GM12801 (cell line): Measurements from ENCODE around the gene B4GALNT1.

Experiments
- TF ChIP-seq, protein P1 (sequence below): IDR thresholded peaks from one replicate; pipeline ENCODE4 v1.5.1; 2011; ENCODE audit warnings: control low read depth; ENCODE audit not compliant: insufficient read length; ENCODE audit errors: extremely low read depth

B4GALNT1 gene

DNA sequence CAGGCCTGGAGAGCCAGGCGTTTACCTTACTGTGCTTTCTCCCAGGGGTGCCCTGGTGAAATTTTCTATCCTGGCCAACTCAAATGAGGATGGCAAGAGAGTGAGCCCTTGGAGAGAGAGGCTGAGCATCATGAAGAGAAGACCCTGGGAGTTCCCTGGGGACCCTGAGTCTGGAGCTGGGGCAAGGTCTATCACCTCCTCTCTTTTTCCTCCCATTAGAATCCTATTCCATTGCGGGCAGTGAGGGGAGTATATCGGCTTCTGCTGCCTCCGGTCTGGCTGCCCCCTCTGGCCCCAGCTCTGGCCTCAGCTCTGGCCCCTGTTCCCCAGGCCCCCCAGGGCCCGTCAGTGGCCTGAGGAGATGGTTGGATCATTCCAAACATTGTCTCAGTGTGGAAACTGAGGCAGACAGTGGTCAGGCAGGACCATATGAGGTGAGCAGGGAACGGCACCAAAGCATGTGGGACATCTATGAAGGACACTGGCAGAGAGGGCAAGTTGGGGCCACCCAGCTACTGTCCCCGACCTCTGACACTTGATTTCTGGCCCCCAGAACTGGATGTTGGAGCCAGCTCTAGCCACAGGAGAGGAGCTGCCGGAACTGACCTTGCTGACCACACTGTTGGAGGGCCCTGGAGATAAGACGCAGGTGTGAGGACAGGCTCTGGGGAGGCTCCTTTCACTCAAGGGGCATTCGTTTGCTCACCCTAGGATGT, 20.1 kb downstream of the B4GALNT1 start:
- TF ChIP-seq, protein P1, sequence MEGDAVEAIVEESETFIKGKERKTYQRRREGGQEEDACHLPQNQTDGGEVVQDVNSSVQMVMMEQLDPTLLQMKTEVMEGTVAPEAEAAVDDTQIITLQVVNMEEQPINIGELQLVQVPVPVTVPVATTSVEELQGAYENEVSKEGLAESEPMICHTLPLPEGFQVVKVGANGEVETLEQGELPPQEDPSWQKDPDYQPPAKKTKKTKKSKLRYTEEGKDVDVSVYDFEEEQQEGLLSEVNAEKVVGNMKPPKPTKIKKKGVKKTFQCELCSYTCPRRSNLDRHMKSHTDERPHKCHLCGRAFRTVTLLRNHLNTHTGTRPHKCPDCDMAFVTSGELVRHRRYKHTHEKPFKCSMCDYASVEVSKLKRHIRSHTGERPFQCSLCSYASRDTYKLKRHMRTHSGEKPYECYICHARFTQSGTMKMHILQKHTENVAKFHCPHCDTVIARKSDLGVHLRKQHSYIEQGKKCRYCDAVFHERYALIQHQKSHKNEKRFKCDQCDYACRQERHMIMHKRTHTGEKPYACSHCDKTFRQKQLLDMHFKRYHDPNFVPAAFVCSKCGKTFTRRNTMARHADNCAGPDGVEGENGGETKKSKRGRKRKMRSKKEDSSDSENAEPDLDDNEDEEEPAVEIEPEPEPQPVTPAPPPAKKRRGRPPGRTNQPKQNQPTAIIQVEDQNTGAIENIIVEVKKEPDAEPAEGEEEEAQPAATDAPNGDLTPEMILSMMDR: no peak

DNA sequence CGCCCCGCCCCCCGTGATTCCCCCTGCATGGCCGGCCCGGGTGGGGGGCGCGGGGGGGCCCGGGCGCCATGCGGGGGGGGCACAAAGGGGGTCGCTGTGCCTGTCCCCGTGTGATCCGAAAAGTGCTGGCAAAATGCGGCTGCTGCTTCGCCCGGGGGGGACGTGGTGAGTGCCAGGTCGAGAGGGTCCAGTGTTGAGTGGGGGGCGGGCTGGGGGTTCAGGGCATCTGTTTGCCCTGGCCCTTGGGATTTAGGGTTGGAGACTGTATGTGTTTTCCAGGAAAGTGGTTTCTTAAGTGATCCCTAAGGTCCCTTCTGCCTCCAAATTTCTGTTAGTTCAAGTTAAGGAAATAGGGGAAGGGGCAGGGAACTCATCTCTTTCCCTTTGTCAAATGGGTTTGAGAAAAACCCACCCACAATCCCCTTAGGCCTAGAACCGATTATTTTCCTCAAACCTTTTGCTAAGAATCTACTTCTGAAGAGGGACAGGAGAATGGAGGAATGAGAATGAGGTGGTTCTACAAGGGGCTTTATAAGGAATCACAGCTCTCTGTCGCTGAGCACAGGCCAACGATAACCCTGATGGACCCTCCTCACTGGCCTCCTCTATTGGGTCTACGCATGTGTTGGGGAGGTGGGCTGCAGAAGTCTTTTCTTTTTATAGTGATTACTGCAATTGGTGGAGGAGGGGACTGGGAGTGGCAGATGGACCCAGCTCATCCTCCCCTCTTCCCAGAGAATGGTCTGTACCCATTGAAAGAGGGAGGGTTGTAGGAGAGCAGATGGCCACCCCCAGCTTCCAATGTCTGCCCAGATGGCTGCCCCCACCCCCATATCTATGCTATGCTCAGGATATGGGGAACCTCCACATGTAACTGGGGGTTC, 20.9 kb downstream of the B4GALNT1 start:
- TF ChIP-seq, protein P1: no peak

DNA sequence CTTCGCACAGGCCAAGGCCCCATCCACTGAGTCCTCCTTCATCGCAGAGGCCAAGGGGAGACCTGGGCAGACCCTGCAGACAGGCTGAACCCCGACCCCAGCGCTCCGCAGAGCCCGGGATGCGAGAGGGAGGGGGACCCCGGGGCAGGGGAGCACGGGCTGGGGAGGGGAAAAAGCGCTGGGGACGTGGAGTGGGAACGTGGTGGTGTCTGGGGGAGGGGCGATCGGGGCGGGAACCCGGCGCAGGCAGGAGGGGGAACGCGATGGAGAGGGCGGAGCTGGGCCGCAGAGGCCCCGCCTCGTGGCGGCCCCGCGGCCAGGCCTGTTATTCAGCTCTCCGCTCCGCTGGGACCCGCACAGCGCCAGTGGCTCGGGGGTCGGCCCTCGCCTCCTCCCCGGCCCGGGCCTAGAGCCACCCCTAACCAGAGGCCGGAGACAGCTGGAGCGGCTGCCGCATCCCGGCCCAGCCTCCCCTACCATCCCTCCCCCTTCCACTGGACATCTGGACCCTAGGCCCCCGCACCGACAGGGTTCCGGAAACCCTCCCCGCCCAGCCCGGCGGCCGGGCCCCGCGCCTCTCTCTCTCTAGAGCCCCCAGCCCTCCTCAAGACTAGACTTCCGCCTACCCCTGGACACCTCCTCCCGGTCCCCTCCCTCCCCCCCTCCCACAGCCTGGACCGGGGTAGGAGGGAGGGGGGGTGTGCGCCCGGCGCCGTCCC, 21.7 kb downstream of the B4GALNT1 start, which contains the start of gene ARHGEF25:
ARHGEF25 (plus strand) TSS at position 328 of the 719 bp plus-strand sequence. CDS start 460 bp downstream, outside the sequence.
- TF ChIP-seq, protein P1: no peak

DNA sequence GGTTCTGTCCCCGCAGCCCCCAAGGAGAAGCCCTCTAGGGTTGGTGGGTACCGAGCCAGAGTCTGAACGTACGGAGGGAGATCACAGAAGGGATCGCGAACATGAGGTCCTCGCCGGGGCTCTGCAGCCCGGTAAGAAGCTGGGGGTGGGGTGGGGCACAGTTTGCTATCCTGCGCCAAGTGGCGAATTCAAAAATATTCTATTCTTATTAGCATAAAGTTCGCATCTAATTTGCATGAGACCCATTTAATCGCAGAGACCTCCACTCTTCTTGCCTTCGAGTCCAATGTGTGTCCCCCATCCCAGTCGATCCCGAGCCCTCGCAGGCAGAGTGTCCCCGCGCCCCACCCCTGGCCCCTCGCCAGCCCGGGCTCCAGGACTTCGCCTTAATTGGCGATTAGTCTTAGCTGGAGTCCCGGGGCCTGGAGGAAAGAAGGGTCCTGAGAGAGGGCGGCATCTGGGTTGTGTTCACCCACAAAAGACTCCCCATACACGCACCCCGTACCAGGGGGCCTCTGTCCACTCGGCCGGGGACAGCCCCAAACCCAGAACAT, 22.4 kb downstream of the B4GALNT1 start:
- TF ChIP-seq, protein P1: no peak

DNA sequence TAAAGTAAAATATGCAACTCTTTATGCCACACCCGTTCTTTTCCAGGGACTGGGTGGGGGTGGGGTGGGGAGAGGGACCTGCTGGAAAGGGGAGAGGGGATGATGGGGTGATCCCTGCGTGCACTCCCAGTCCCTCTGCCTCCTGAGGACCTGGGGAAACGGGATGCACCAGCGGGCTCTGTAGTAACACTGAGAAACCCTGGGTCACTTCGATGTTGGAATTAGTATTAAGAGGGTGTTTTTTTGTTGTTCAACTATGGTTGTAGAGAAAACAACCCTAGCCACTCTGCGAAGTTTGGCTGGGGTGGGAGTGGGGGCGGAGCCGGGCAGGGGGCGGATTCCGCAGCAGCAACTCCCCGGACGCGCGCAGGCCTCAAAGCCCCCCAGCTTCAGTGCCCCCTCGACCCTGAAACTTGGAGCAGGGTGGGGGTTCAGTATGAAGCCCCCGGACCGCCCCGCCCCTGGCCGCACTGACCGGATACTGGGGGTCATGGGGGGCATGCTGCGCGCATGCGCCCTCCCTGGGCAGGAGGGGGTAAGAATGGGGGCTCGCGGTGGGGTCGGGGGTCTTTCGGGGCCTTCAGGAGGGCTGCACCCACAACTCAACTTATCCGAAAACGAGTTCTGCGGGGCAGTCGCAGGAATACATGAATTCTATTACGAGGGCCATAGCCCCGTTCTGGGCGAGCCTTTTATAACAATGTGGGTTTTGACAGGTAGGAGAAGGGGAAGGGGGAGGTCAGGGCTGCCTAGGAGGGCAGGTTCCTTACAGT, 23.0 kb downstream of the B4GALNT1 start:
- TF ChIP-seq, protein P1: no peak

DNA sequence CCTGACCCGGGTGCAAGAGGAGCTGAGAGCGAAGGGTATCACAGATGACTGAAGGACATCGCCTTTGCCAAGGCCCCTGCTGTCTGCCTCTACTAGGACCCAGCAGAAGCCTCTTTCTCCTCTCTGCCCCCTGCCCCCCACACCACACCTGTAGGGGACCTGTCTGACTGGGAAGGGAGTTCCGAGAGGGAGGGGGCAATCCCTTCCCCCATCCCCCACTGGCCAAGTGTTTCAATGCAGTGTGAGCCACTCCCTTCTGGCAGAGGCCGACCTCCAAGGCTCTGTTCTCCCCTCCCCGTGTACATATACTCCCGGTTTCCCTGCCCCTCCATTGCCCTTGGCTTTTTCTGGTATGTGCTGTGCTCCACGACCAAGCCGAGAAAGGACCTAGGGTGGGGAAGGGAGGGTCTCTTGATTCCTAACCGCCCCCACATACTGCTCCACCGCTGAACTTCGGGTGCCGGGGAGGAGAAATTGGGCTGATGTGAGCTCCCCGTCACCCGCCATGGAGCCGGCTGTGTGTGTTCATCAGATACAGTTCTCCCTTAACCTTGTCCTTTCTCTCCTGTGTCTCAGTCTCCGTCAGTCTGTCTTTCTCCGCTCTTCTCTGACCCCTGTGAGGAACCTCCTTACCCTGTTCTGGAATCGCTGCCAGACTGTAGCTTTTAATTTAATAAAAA, 23.8 kb downstream of the B4GALNT1 start:
- TF ChIP-seq, protein P1: no peak
